Measurements from ENCODE around the gene AGAP5. TPM values are rescaled to one million over a fixed set of nuclear protein-coding genes. Genes with fewer than 3 reads are reported as not detected.
"Not testable (repeated sequence)": the region's sequence is repeated elsewhere in the genome, so short reads cannot be mapped to it uniquely, and the experiment has no call there.

Gene AGAP5
- polyA plus RNA-seq = under 1 TPM in 1 of 3 donors, not detected in 2; 0.37 TPM

- not testable (repeated sequence) for H3K4me3 Mint-ChIP-seq; DNase-seq; H3K9me3 Mint-ChIP-seq; H3K27me3 Mint-ChIP-seq (ENCODE audit: low read depth in 3 of 3); H3K4me1 Mint-ChIP-seq
- Mint-ChIP-seq H3K27ac (peak within 1 kb of the TSS in 1 of 6 donors; percentile 28), H3K36me3 (peaks cover 6 to 11% (median 6%) of the 10 kb centered on the region in 3 donors)
Observed at GRCh38 chr10:73697675-73698159, at the start of gene AGAP5. Gene AGAP5, minus strand, starts transcription at chr10:73698109. Its CDS starts 354 bp downstream, at chr10:73697755.

DNA sequence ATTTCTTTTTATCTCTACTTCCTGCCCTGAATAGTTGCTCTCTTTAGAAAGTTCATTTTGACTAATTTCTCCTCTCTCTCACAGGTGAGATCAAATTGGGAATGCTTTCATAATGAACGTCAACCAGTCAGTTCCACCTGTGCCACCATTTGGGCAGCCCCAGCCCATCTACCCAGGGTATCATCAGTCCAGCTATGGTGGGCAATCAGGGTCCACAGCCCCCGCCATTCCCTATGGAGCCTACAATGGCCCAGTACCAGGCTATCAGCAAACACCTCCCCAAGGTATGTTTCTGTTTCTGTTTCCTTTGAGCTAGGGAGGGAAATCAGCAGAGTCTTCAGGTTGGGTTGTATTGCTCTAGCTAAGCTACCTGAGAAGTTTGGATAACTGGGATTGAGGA, 48.8 kb upstream of the AGAP5 start:
- Mint-ChIP-seq H3K4me3 (peak overlapping the region in 4 of 5 donors; percentile 30 to 75 (median 60)), H3K4me1 (peaks cover 60 to 71% of the 10 kb centered on the region in 2 donors), H3K27ac (peak overlapping the region; percentile 46 to 84 (median 58))

DNA sequence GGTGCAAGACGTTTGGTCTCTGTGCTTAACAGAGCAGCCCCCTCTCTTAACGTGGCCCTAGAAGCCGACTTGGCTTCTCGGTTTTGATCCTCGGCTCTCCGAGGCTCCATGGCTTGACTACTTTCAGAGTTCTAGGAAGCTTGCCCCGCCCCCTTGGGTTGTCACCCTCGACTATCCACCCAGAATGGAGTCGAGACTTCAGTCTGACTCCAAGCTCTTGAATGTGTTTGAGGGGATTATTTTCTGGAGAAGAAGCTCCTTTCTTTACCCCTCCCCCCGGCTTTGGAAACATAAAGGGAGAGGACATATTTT, 46.7 kb upstream of the AGAP5 start:
- Mint-ChIP-seq H3K9me3 (no peaks in the 10 kb centered on the region), H3K4me3 (peak overlapping the region; percentile 99 to 100 (median 100)), H3K4me1 (peaks cover 45 to 53% of the 10 kb centered on the region in 2 donors), H3K36me3 (peaks cover 6 to 10% (median 9%) of the 10 kb centered on the region in 3 donors), H3K27me3 (ENCODE audit: low read depth in 3 of 3) (peaks cover 4 to 9% (median 7%) of the 10 kb centered on the region in 3 donors), H3K27ac (peak overlapping the region; percentile 99 to 100 (median 100))
- DNase-seq = no peak

More for the DNA sequence above, 48.8 kb upstream of the AGAP5 start:
- H3K36me3 Mint-ChIP-seq = peaks cover 17 to 21% (median 17%) of the 10 kb centered on the region in 3 donors
- peaks cover 4 to 9% (median 7%) of the 10 kb centered on the region in 3 donors for H3K27me3 Mint-ChIP-seq (ENCODE audit: low read depth in 3 of 3)
- H3K9me3 Mint-ChIP-seq = no peaks in the 10 kb centered on the region
- no peak for DNase-seq

DNA sequence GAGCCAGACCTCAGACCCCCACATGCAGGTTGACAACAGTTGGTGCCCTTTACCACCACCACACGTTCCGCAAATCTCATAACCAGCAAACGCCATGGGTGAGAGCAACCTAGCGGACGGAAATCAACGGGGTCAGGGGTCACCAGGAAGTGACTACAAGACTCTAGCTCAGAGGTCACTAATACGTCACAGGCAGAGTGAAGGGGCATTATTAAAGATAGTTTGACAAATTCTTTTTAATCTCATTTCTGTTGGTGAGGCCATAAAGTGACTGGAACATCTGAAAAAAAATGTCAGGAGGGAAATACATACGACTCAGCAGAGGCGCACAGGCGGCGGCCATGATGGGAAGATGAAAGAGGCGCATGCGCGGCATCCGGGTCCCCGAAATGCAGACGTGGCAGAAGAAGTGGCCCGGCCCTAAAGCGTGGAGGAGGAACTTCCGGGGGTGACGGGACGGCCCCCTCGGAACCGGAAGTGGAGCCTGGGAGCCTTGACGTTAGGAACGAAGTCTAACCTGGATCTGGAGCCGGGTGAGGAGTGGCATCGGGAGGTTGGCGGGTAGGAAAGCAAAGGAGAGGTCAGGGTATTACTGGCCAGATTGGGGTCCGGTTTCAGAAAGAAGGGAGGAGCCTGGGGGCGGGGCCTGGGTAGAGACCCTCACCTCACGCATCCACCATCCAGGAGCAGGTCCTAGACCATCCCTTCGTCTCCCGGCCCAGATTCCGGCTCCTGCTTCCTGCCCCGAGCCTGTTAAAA, 46.2 kb upstream of the AGAP5 start, which contains the start of gene SEC24C:
Gene SEC24C (plus strand): TSS at position 468 of the 759 bp plus-strand sequence. CDS start 2,461 bp downstream, outside the sequence.
- peak within 1 kb of the TSS; percentile 99 to 100 (median 100) for H3K4me3 Mint-ChIP-seq
- peak within 1 kb of the TSS; percentile 99 to 100 (median 100) for H3K27ac Mint-ChIP-seq
- no peaks in the 10 kb centered on the region for H3K9me3 Mint-ChIP-seq
- H3K4me1 Mint-ChIP-seq = peaks cover 42 to 48% of the 10 kb centered on the region in 2 donors
- peaks cover 4 to 9% (median 7%) of the 10 kb centered on the region in 3 donors for H3K27me3 Mint-ChIP-seq (ENCODE audit: low read depth in 3 of 3)
- DNase-seq = peak; percentile 94 to 96 (median 95)
- H3K36me3 Mint-ChIP-seq = peaks cover 3 to 7% (median 7%) of the 10 kb centered on the region in 3 donors

GRCh38 chr10:73743327-73743904, 45.5 kb upstream of the AGAP5 start:
- peaks cover 4 to 9% (median 7%) of the 10 kb centered on the region in 3 donors for H3K27me3 Mint-ChIP-seq (ENCODE audit: low read depth in 3 of 3)
- peaks cover 0 to 4% (median 4%) of the 10 kb centered on the region in 3 donors for H3K36me3 Mint-ChIP-seq
- H3K4me1 Mint-ChIP-seq = peaks cover 38 to 44% of the 10 kb centered on the region in 2 donors
- no peak for DNase-seq
- H3K9me3 Mint-ChIP-seq = no peaks in the 10 kb centered on the region
- H3K27ac Mint-ChIP-seq = peak overlapping the region; percentile 99 to 100 (median 100)
- H3K4me3 Mint-ChIP-seq = peak overlapping the region; percentile 99 to 100 (median 100)

- H3K4me1 Mint-ChIP-seq = peaks cover 38 to 44% of the 10 kb centered on the region in 2 donors
- no peaks in the 10 kb centered on the region for H3K9me3 Mint-ChIP-seq
- H3K27ac Mint-ChIP-seq = peak overlapping the region in 4 of 6 donors; percentile 42 to 100 (median 99)
- peak overlapping the region in 2 of 5 donors; percentile 72 to 99 for H3K4me3 Mint-ChIP-seq
- peaks cover 0 to 4% (median 4%) of the 10 kb centered on the region in 3 donors for H3K36me3 Mint-ChIP-seq
- H3K27me3 Mint-ChIP-seq (ENCODE audit: low read depth in 3 of 3) = peaks cover 4 to 9% (median 7%) of the 10 kb centered on the region in 3 donors
- no peak for DNase-seq
Observed at GRCh38 chr10:73742454-73742734, 44.5 kb upstream of the AGAP5 start.

- H3K4me1 Mint-ChIP-seq = peaks cover 28 to 31% of the 10 kb centered on the region in 2 donors
- not testable (repeated sequence) for H3K9me3 Mint-ChIP-seq; DNase-seq; H3K4me3 Mint-ChIP-seq; H3K27me3 Mint-ChIP-seq (ENCODE audit: low read depth in 3 of 3); H3K36me3 Mint-ChIP-seq; H3K27ac Mint-ChIP-seq
Observed at GRCh38 chr10:73740501-73741254, 42.8 kb upstream of the AGAP5 start.

DNA sequence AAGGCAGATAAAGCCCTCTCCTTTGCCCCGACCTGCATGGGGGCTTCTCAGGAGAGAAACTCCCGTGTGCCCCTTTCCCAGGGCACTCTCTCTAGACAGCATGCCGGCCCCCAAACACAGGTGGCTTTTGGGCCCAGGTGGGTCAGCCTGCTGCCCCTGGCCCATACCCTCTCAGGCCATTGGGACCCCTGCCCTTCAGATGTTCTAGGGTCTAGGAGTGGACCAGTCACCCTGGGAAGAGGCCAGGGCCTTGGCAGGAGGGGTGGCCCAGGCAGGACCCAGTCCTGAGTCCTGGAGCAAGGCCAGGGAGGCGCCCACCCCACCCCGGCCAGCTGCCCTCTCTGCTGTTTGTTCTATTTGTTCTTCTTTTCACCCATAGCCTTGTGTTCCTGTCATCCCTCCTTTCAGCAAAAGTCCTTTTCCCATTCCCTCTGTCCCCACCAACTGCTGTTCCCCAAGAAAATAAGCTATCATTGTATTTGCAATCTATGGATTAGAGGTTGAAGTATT, 36.9 kb upstream of the AGAP5 start:
- Mint-ChIP-seq H3K27ac (no peak overlapping the region), H3K9me3 (no peaks in the 10 kb centered on the region)

DNA sequence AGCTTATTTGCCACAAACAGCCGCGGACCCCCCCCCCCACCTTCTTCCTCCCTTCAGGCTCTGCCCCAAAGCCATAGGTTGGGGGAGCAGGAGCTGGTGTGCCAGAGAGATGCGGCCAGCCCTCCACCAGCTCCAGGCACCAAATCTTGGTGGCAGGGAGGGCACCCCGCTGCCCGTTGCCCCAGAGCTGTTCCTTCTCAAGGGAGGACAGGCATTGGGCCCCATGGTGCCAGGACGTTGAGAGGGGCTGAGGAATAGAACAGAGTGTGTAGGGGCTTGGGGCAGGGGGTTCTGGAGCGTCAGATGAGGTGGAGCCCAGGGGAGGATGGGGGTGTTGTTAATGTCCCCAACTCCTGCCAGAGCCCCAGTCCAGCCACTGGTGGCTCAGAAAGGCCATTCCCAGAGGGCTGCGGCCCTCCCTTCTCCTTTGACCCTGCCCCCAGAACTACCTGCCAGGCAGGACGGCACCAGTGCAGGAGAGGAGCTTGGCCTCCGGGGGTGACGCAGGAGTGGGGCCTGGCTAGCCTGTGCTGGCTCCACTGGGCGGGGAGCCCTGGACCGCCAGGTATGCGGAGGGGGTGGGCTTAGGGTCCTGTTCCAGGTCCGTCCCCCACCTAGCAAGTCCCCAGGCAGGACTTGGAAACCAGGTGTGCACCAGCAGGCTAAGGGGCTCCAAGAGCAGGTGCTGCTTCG, 36.3 kb upstream of the AGAP5 start:
- H3K9me3 Mint-ChIP-seq = no peaks in the 10 kb centered on the region
- no peak overlapping the region for H3K4me3 Mint-ChIP-seq
- peaks cover 0 to 15% (median 5%) of the 10 kb centered on the region in 3 donors for H3K27me3 Mint-ChIP-seq (ENCODE audit: low read depth in 3 of 3)
- DNase-seq = no peak
- no peak overlapping the region for H3K27ac Mint-ChIP-seq
- H3K4me1 Mint-ChIP-seq = peaks cover 22 to 25% of the 10 kb centered on the region in 2 donors
- peaks cover 0 to 3% (median 0%) of the 10 kb centered on the region in 3 donors for H3K36me3 Mint-ChIP-seq

More for the DNA sequence above, 36.9 kb upstream of the AGAP5 start:
- peaks cover 0 to 10% (median 5%) of the 10 kb centered on the region in 3 donors for H3K27me3 Mint-ChIP-seq (ENCODE audit: low read depth in 3 of 3)
- H3K4me3 Mint-ChIP-seq = peak overlapping the region in 1 of 5 donors; percentile 9
- peaks cover 17 to 20% of the 10 kb centered on the region in 2 donors for H3K4me1 Mint-ChIP-seq
- no peak for DNase-seq
- H3K36me3 Mint-ChIP-seq = peaks cover 0 to 3% (median 0%) of the 10 kb centered on the region in 3 donors

DNA sequence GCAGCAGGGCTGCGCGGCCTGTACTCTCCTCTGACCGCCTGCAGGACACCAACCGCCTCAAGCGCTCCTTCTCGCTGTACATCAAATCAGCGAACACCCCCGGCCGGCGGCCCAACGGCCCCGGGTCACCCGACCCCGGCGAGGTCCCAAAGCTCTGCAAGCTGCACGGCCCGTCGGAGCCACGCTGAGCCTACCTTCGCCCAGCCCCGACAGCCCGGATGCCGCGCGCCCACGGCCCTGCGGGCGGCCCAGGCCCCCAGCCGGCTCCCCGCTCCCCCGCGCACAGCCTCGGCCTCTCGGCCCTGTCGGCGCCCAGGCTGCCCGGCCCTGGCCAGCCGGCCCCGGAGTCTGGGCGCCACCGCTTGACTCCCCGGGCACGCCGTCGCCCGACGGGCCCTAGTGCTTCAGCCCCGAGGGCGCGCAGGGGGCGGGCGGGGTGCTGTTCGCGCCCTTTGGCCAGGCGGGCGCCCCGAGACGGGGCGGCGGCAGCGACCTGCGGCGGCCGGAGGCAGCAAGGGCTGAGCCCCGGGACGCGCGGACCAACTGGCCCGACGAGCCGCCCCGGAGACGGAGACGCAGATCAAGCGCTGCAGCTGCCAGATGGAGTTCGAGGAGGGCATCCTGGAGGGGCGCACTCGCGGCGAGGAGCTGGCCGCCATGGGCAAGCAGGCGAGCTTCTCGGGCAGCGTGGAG, 35.2 kb upstream of the AGAP5 start:
- Mint-ChIP-seq H3K4me1 (peaks cover 22 to 31% of the 10 kb centered on the region in 2 donors), H3K27ac (no peak overlapping the region), H3K36me3 (peaks cover 0 to 3% (median 0%) of the 10 kb centered on the region in 3 donors), H3K27me3 (ENCODE audit: low read depth in 3 of 3) (peaks cover 0 to 15% (median 5%) of the 10 kb centered on the region in 3 donors), H3K4me3 (no peak overlapping the region), H3K9me3 (no peaks in the 10 kb centered on the region)
- DNase-seq = no peak

- DNase-seq = no peak
- H3K27ac Mint-ChIP-seq = peak overlapping the region in 4 of 6 donors; percentile 46 to 70 (median 58)
- peaks cover 22 to 31% of the 10 kb centered on the region in 2 donors for H3K4me1 Mint-ChIP-seq
- H3K36me3 Mint-ChIP-seq = peaks cover 0 to 6% (median 0%) of the 10 kb centered on the region in 3 donors
- peaks cover 0 to 15% (median 5%) of the 10 kb centered on the region in 3 donors for H3K27me3 Mint-ChIP-seq (ENCODE audit: low read depth in 3 of 3)
- H3K4me3 Mint-ChIP-seq = peak overlapping the region in 4 of 5 donors; percentile 50 to 71 (median 64)
- H3K9me3 Mint-ChIP-seq = no peaks in the 10 kb centered on the region
Observed at GRCh38 chr10:73732426-73732825, 34.5 kb upstream of the AGAP5 start.
